GM03348 (cell line): Measurements from ENCODE around the gene LRP3.
"Not testable (repeated sequence)": the region's sequence is repeated elsewhere in the genome, so short reads cannot be mapped to it uniquely, and the experiment has no call there.

Source experiments
- DNase-seq: peaks from one replicate; pipeline ENCODE4 v3.0.0; 2012; ENCODE audit warnings: low spot score

LRP3 gene

GRCh38 chr19:33176670-33177416 lies 17.3 kb upstream of the LRP3 start:
- DNase-seq: peak; percentile 98

GRCh38 chr19:33177417-33177979 lies 16.6 kb upstream of the LRP3 start:
- no peak for DNase-seq

DNA sequence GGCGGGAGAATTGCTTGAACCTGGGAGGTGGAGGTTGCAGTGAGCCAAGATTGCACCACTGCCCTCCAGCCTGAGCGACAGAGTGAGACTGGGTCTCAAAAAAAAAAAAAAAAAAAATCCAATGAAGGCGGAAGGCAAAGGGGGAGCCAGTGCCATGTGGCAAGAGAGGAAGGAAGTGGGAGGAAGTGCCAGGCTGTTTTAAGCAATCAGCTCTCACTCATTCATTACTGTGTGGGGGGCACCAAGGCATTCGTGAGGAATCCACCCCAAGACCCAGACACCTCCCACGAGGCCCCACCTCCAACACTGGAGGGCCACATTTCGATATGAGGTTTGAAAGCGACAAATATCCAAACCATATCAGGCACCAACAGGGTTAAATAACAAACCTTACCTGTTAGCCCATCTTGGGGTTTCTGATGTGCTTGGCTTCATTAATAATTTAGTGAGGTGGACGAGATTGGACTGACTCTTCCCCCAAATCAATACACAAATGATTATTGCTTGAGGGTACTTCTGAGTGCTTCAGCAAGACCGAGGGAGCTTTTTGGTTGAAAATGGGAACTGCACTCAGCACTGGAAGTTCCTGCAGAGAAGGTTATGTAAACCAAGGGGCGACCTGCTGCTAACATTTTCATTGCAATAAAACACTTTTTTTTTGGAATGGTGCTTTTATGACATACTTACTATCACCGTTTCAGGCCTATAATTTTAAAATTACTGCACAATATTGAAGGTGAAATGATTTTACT lies 7.5 kb upstream of the LRP3 start:
- no peak for DNase-seq

- DNase-seq: no peak
These were observed 7.0 kb upstream of the LRP3 start for GRCh38 chr19:33187183-33187540.

- no peak for DNase-seq
These were observed 4.7 kb upstream of the LRP3 start for GRCh38 chr19:33189453-33189852.

- not testable (repeated sequence) for DNase-seq
These were observed 3.0 kb upstream of the LRP3 start for GRCh38 chr19:33191092-33191491.

- DNase-seq: no peak
These were observed 2.6 kb upstream of the LRP3 start for GRCh38 chr19:33191501-33191900.

DNA sequence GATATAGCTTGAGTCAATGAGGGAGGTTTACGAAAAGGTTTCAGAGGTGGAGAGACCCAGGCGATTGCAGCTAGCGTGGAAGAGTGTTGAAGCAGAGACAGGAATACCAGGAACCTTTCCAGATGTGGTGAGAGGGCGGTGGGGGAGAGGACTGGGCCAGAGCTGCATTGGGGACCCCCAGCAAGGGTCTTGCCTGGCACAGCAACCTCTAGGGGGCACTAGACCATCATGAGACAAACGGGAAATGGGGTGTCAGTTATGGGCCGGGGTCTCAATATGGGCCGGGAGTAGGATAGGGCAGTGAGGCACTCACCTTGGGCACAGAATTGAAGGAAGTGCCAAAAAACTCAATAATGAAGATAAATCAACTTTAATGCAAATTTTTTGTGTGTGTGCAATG lies 2.1 kb upstream of the LRP3 start:
- DNase-seq: no peak

GRCh38 chr19:33193269-33193864 lies 763 bp upstream of the LRP3 start:
- DNase-seq: no peak

GRCh38 chr19:33194532-33194885 lies 379 bp downstream of the LRP3 start:
- peak; percentile 64 for DNase-seq

DNA sequence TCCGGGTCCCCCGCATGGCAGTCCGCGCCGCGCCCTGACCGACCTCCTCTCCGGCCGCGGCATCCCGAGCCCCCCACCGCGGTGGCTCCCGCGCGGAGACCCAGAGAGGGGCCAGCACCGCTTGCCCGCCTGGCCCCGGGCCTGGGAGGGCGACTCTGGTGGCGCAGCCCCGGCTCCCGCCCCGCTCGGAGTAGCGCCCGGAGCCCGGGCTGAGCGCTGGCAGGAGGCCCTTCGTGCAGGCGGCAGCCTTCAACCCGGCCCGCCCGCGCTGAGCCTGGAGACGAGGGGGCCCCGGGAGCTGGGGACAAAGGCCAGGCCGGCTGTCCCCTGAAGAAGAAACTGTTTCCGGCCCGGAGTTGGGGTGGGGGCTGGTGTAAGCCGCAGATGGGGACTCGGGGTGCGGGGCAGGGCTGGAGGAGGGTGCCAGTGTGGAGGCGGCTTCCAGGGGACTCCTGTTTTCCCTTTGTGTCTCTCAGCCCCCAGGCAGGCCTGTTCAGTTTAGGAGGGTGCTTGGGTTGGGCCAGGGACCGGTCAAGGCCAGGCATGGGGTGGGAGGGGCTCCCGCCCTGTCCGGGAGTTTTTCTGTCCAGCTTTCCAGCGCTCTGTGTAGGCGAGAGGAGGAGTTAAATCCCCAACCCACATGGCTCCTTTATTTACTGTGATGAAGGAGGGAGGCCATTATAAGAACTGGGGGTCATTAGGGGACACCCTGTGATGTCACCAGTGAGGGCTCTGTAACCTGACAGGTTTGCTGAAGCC lies 935 bp downstream of the LRP3 start:
- peak; percentile 83 for DNase-seq

DNA sequence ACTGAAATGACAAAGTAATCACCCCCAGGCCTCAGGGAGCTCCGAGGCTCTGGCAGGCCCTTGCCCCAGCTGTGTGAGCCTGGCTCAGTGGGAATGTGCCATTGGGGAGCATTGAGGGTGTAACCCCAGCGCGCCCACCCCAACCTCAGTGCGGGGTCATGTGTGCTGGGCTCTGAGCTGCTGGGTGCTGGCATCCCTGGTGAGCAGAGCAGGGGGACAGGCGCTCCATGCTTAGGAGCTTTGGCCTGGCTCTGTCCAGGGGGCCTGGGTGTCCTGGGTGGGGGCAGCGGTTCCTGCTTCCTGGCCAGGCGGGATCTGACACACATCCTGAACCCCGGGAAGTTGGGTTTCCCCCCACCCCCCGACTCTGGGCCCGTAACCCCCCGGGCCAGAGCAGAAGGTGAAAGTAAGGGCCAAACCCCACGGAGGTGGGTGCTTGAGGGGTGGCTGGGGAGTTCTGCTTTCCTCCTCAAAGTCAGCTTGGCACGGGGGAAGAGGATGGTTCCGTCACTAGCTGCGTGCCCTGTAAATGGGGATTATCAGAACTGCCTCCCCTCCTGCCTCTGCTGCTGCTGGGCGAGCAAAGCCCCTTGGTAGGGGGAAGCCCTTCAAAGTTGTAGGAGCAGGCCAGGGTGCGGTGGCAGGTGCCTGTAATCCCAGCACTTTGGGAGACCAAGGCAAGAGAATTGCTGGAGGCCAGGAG lies 1.7 kb downstream of the LRP3 start:
- no peak for DNase-seq

GRCh38 chr19:33196446-33197193 lies 2.5 kb downstream of the LRP3 start:
- no peak for DNase-seq

- no peak for DNase-seq
These were observed 3.5 kb downstream of the LRP3 start for GRCh38 chr19:33197591-33198000.

DNA sequence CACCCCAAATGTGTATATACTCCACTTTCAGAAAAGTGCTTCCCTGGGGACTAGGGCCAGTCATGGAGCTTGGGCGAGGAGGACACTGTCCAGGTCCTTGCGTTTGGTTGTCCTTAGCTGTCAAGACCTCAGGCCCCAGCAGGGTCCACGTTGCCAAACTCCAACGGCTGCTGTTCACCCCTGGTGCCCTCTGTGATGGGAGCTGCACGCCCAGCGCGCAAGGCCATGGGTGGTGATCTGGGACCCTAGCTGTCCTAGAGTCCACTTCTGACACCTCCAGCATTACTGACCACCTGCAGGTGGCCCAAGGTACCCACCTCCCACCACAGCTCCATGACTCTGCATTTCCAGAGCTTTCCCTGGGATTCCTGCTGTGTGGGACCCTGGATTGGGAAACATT lies 4.0 kb downstream of the LRP3 start:
- no peak for DNase-seq

GRCh38 chr19:33199441-33200265 lies 5.5 kb downstream of the LRP3 start:
- DNase-seq: no peak

DNA sequence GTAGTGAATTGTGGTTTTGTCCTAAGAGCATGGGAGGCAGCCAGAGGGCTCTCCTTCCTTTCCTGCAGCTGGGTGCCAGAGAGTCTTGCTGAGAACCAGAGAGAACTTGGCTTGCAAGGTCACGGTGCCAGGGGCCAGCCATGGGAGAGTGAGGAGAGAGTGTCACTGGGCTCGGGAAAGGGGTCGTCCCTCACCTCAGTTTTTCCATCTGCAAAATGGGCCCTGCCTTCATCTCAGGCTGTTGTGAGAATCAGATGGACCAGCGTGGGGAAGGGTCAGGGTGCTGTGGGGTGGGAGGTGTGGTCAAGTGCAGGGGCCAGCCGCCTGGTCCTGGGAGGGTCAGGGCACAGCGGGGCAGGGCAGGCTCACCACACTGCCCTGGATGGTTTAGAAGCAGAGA lies 7.3 kb downstream of the LRP3 start:
- no peak for DNase-seq

- no peak for DNase-seq
These were observed 7.9 kb downstream of the LRP3 start for GRCh38 chr19:33201886-33202545.
